ENCODE results near the gene COASY. TPM values are rescaled to one million over a fixed set of nuclear protein-coding genes. Genes with fewer than 3 reads are reported as not detected.

COASY gene
- total RNA-seq, 4 donors from 2014 or later, result 20.4 to 40.1 (median 22.7) TPM

GRCh38 chr17:42603318-42603717 lies 41.4 kb downstream of the COASY start:
- TF ChIP-seq CTCF (IDR thresholded peaks at IDR 0.05; ENCODE audit: low read depth), result no peak

- no peak for TF ChIP-seq CTCF (IDR thresholded peaks at IDR 0.05; ENCODE audit: low read depth)
These were observed 45.8 kb downstream of the COASY start for GRCh38 chr17:42607769-42608168.

- TF ChIP-seq CTCF (IDR thresholded peaks at IDR 0.05; ENCODE audit: low read depth), result no peak
These were observed 46.6 kb downstream of the COASY start for GRCh38 chr17:42608305-42609181.

- TF ChIP-seq CTCF (IDR thresholded peaks at IDR 0.05; ENCODE audit: low read depth), result no peak
These were observed 47.4 kb downstream of the COASY start, which contains the start of the genes RETREG3 and TUBG1 for GRCh38 chr17:42609182-42609813. Gene RETREG3 (minus strand): TSS chr17:42609374. CDS start chr17:42609324, 50 bp downstream. Gene TUBG1 (plus strand): TSS chr17:42609683. CDS start chr17:42609738, 55 bp downstream.

- no peak for TF ChIP-seq CTCF (IDR thresholded peaks at IDR 0.05; ENCODE audit: low read depth)
These were observed 50.1 kb downstream of the COASY start for GRCh38 chr17:42612013-42612412.

GRCh38 chr17:42613699-42614295 lies 51.8 kb downstream of the COASY start:
- TF ChIP-seq CTCF (IDR thresholded peaks at IDR 0.05; ENCODE audit: low read depth), result no peak

Other genes with a start within 250 kb of the COASY start
- 100 to 1,000 TPM; 134 to 255 (median 180) TPM for gene STAT3, start 173.7 kb upstream of the COASY start, total RNA-seq
- 100 to 1,000 TPM; 307 to 781 (median 518) TPM for gene CAVIN1, start 138.9 kb upstream of the COASY start, total RNA-seq
- 100 to 1,000 TPM in 1 of 4 donors, 10 to 100 TPM in 3; 53.0 to 113 (median 56.1) TPM for gene ATP6V0A1, start 103.3 kb upstream of the COASY start, total RNA-seq
- 100 to 1,000 TPM in 1 of 4 donors, 10 to 100 TPM in 3; 43.5 to 123 (median 62.4) TPM for gene NAGLU, start 25.9 kb upstream of the COASY start, total RNA-seq
- 1 to 10 TPM in 2 of 4 donors, under 1 TPM in 2; 0.49 to 4.1 (median 1.2) TPM for gene HSD17B1, start 9.2 kb upstream of the COASY start, total RNA-seq
- 10 to 100 TPM; 59.3 to 78.0 (median 68.8) TPM for gene MLX, start 5.0 kb downstream of the COASY start, total RNA-seq
- gene PSMC3IP, start 15.6 kb downstream of the COASY start, total RNA-seq, result 1 to 10 TPM; 1.1 to 4.0 (median 3.6) TPM
- gene RETREG3, start 47.2 kb downstream of the COASY start, total RNA-seq, result 10 to 100 TPM; 36.4 to 62.0 (median 57.4) TPM
- 10 to 100 TPM; 16.3 to 35.8 (median 23.5) TPM for gene TUBG1, start 47.5 kb downstream of the COASY start, total RNA-seq
- 10 to 100 TPM; 12.1 to 29.6 (median 21.2) TPM for gene TUBG2, start 97.1 kb downstream of the COASY start, total RNA-seq
- gene PLEKHH3, start 114.8 kb downstream of the COASY start, total RNA-seq, result 10 to 100 TPM in 1 of 4 donors, 1 to 10 TPM in 3; 5.4 to 64.8 (median 7.4) TPM
- gene CCR10, start 119.7 kb downstream of the COASY start, total RNA-seq, result 1 to 10 TPM in 1 of 4 donors, under 1 TPM in 3; 0.44 to 8.7 (median 0.83) TPM
- gene CNTNAP1, start 120.4 kb downstream of the COASY start, total RNA-seq, result 1 to 10 TPM; 1.8 to 3.8 (median 2.5) TPM
- gene EZH1, start 182.9 kb downstream of the COASY start, total RNA-seq, result 100 to 1,000 TPM in 1 of 4 donors, 10 to 100 TPM in 3; 53.7 to 126 (median 91.8) TPM
- 100 to 1,000 TPM in 3 of 4 donors, 10 to 100 TPM in 1; 66.9 to 160 (median 128) TPM for gene RAMP2, start 199.1 kb downstream of the COASY start, total RNA-seq
- gene VPS25, start 211.3 kb downstream of the COASY start, total RNA-seq, result 10 to 100 TPM; 40.1 to 53.4 (median 47.4) TPM
- under 1 TPM in 3 of 4 donors, not detected in 1; 0.16 to 0.85 (median 0.19) TPM for gene WNK4, start 218.5 kb downstream of the COASY start, total RNA-seq
- gene COA3, start 236.6 kb downstream of the COASY start, total RNA-seq, result 10 to 100 TPM; 51.8 to 76.6 (median 60.4) TPM
- under 1 TPM in 2 of 4 donors, not detected in 2; 0.44 to 0.68 TPM for gene CNTD1, start 236.7 kb downstream of the COASY start, total RNA-seq

All from subcutaneous adipose tissue (tissue), 4 donors.